Psoas muscle (tissue), 8 donors: ENCODE measurements around the gene ROR2. TPM values are rescaled to one million over a fixed set of nuclear protein-coding genes. Genes with fewer than 3 reads are reported as not detected.

ENCODE experiments used
- ATAC-seq, 4 donors: fragments of 200-7000 bp; cut with Tn5 transposase; one replicate each; pipeline ENCODE4 v1.9.1; 2020; ENCODE audit warnings: moderate library complexity in 3 of 4, mild to moderate bottlenecking in 2 of 4
- DNase-seq, 2 donors: peaks; one replicate each; pipeline ENCODE4 v3.0.0-alpha.2; 2020
- H3K27ac ChIP-seq: fragments of 200-600 bp; one replicate; pipeline ENCODE4 v1.8.0; 2022
- H3K27me3 ChIP-seq, 3 donors: fragments of 200-600 bp in 1 of 3; one replicate each; pipeline versions ENCODE4 v1.6.1 to v1.8.0; 2013 to 2022; ENCODE audit warnings: low read length in 2 of 3, mild to moderate bottlenecking in 2 of 3, moderate library complexity in 1 of 3; ENCODE audit not compliant: insufficient read depth in 3 of 3
- H3K36me3 ChIP-seq, 2 donors: fragments of 200-600 bp in 1 of 2; one replicate each; pipeline versions ENCODE4 v1.6.1 to v1.8.0; 2013 to 2022; ENCODE audit warnings: low read depth in 1 of 2, mild to moderate bottlenecking in 1 of 2, moderate library complexity in 1 of 2; ENCODE audit not compliant: insufficient read depth in 1 of 2
- H3K4me1 ChIP-seq: fragments of 200-600 bp; one replicate; pipeline ENCODE4 v1.8.0; 2022
- H3K4me3 ChIP-seq: fragments of 200-600 bp; one replicate; pipeline ENCODE4 v1.8.0; 2022; ENCODE audit warnings: mild to moderate bottlenecking
- H3K9me3 ChIP-seq: fragments of 200-600 bp; one replicate; pipeline ENCODE4 v1.8.0; 2022
- CTCF ChIP-seq: fragments of 200-600 bp; IDR thresholded peaks from one replicate; pipeline ENCODE4 v1.8.0; 2022; ENCODE audit warnings: antibody characterized with exemption
- WGBS, 3 donors: extraction: QIAGEN DNeasy Blood & Tissue Kit; methylation state at CpG; one replicate each; pipeline versions ENCODE4 v1.1.6 to v1.1.7; 2013; 5-methylcytosine and 5-hydroxymethylcytosine counted together
- intact Hi-C, 2 donors: fragments of 100-400 bp; cut with DNase I; formaldehyde crosslinking; loops; one replicate each; pipeline versions ENCODE4 v1.11.0 to v1.14.2; 2022
- polyA plus RNA-seq, 3 donors: library from polyadenylated mRNA; stranded (reverse); fragments of 200-250 nt; gene quantifications; one replicate each; pipeline ENCODE4 v1.2.3, GENCODE V29; 2013
- total RNA-seq, 4 donors: library from RNA; stranded (reverse); fragmentation: NEBNext Ultra II Directional in 2 of 4; extraction: Animal tissue kit (Norgen Biotek cat#: 25700) in 2 of 4; gene quantifications; one replicate each; pipeline versions ENCODE4 v1.2.1 to v1.2.4, GENCODE V29; 2021 to 2023
- donor health status: healthy with polysubstance abuse.
- donor health status: DM: no; HTN: no; CAD: no; lungs with moderate emphysema.
- donor health status: Bipolar disorder and iron deficiency.
- donor health status: healthy.
- donor health status: DM: yes; HTN: yes; CAD: no.
- donor health status: DM: no; HTN: no; CAD: no.
- donor health status: DM: no; HTN: no; CAD: no.
- donor health status: DM: yes; HTN: yes; CAD: no.

Gene ROR2
- total and polyA plus RNA-seq, 7 donors: 0.05 to 0.52 (median 0.15) TPM

- no peak for TF ChIP-seq CTCF
- 22 to 30% (median 23%) methylated on average over 31 to 32 of the region's 32 CpGs for WGBS, 3 donors
- intact Hi-C loops: no loop called here
- H3K27me3 ChIP-seq: peaks cover 0 to 31% (median 4%) of the 10 kb centered on the region in 3 donors
- H3K27ac ChIP-seq: no peak overlapping the region
- H3K36me3 ChIP-seq: no peaks in the 10 kb centered on the region
- no peak overlapping the region for H3K4me3 ChIP-seq
- H3K9me3 ChIP-seq: no peaks in the 10 kb centered on the region
- DNase-seq (no peak), ATAC-seq (no peak)
- H3K4me1 ChIP-seq: no peaks in the 10 kb centered on the region
These were observed 49.8 kb downstream of the ROR2 start for GRCh38 chr9:91900055-91900796.

- peaks cover 0 to 27% (median 4%) of the 10 kb centered on the region in 3 donors for H3K27me3 ChIP-seq
- intact Hi-C loops: no loop called here
- no peak overlapping the region for H3K27ac ChIP-seq
- H3K4me3 ChIP-seq: no peak overlapping the region
- no peaks in the 10 kb centered on the region for H3K36me3 ChIP-seq
- WGBS, 3 donors: 81 to 96% (median 88%) methylated on average over 9 of the region's 9 CpGs
- no peaks in the 10 kb centered on the region for H3K9me3 ChIP-seq
- TF ChIP-seq CTCF: no peak
- ATAC-seq: no peak
- DNase-seq: no peak
- H3K4me1 ChIP-seq: no peaks in the 10 kb centered on the region
These were observed 50.4 kb downstream of the ROR2 start for GRCh38 chr9:91899594-91899993.

GRCh38 chr9:91899219-91899563 is 50.8 kb downstream of the ROR2 start:
- Histone ChIP-seq H3K27ac (no peak overlapping the region), H3K9me3 (no peaks in the 10 kb centered on the region), H3K27me3 (peaks cover 0 to 27% (median 4%) of the 10 kb centered on the region in 3 donors), H3K36me3 (no peaks in the 10 kb centered on the region), H3K4me1 (no peaks in the 10 kb centered on the region), H3K4me3 (no peak overlapping the region)
- 72 to 93% (median 84%) methylated on average over 2 of the region's 2 CpGs for WGBS, 3 donors
- no peak for ATAC-seq
- no peak for TF ChIP-seq CTCF
- intact Hi-C loops: no loop called here
- DNase-seq: no peak

GRCh38 chr9:91898451-91899218 is 51.4 kb downstream of the ROR2 start:
- H3K27me3 ChIP-seq: peaks cover 0 to 27% (median 4%) of the 10 kb centered on the region in 3 donors
- H3K9me3 ChIP-seq: no peaks in the 10 kb centered on the region
- no peak overlapping the region for H3K27ac ChIP-seq
- ATAC-seq: peak in 1 of 4 donors; percentile 57
- H3K4me3 ChIP-seq: no peak overlapping the region
- TF ChIP-seq CTCF: no peak
- DNase-seq: no peak
- no peaks in the 10 kb centered on the region for H3K4me1 ChIP-seq
- intact Hi-C loops: no loop called here
- 44 to 56% (median 49%) methylated on average over 17 of the region's 17 CpGs for WGBS, 3 donors
- H3K36me3 ChIP-seq: no peaks in the 10 kb centered on the region
